Neural cell (in vitro differentiated cells): Measurements from ENCODE around the gene ANGPTL2. TPM values are rescaled to one million over a fixed set of nuclear protein-coding genes. Genes with fewer than 3 reads are reported as not detected.

ENCODE experiments used
- H2AFZ ChIP-seq: fragments of 200-600, 300-800 bp; sonication (generic), shearing (Covaris generic); 2 replicates; pipeline ENCODE4 v1.6.0; 2014; ENCODE audit warnings: low read depth, mild to moderate bottlenecking, antibody characterized with exemption, low read length, moderate library complexity
- H3F3A ChIP-seq: fragments of 200-600 bp; shearing (Covaris generic); 2 replicates; pipeline ENCODE4 v1.6.1; 2016; ENCODE audit warnings: mild to moderate bottlenecking, moderate library complexity, mixed read lengths, antibody characterized with exemption, low read length; ENCODE audit not compliant: insufficient read depth, poor library complexity, severe bottlenecking
- H3K27ac ChIP-seq: fragments of 200-600, 300-800 bp; sonication (generic), shearing (Covaris generic); 2 replicates; pipeline ENCODE4 v1.5.1; 2014; ENCODE audit warnings: mild to moderate bottlenecking, low read length, moderate library complexity
- H3K27me3 ChIP-seq: fragments of 300-800, 200-600 bp; sonication (generic), shearing (Covaris generic); 2 replicates; pipeline ENCODE4 v1.6.0; 2014; ENCODE audit warnings: mild to moderate bottlenecking, low read depth, low read length, moderate library complexity; ENCODE audit not compliant: insufficient read depth
- H3K36me3 ChIP-seq: fragments of 300-800, 200-600 bp; sonication (generic), shearing (Covaris generic); 2 replicates; pipeline ENCODE4 v1.5.1; 2014; ENCODE audit warnings: mild to moderate bottlenecking, antibody characterized with exemption, low read length, moderate library complexity; ENCODE audit not compliant: insufficient read depth
- H3K4me2 ChIP-seq: fragments of 300-800, 200-600 bp; sonication (generic), shearing (Covaris generic); 2 replicates; pipeline ENCODE4 v1.6.0; 2014; ENCODE audit warnings: mild to moderate bottlenecking, low read length
- H3K4me3 ChIP-seq: fragments of 300-800, 200-600 bp; sonication (generic), shearing (Covaris generic); 2 replicates; pipeline ENCODE4 v1.5.1; 2014; ENCODE audit warnings: mild to moderate bottlenecking, low read length, moderate library complexity
- H3K79me2 ChIP-seq: fragments of 200-600 bp; shearing (Covaris generic); replicated peaks from 2 replicates; pipeline ENCODE4 v1.6.0; 2014; ENCODE audit warnings: mild to moderate bottlenecking, low read length, moderate library complexity; ENCODE audit not compliant: insufficient read depth
- H3K9ac ChIP-seq: fragments of 300-800, 200-600 bp; sonication (generic), shearing (Covaris generic); 2 replicates; pipeline ENCODE4 v1.6.1; 2016; ENCODE audit warnings: mild to moderate bottlenecking, low read length, mixed read lengths
- H3K9me2 ChIP-seq: fragments of 200-600 bp; shearing (Covaris generic); 2 replicates; pipeline ENCODE4 v1.6.1; 2016; ENCODE audit warnings: mild to moderate bottlenecking, low read length, mixed read lengths; ENCODE audit not compliant: insufficient read depth
- H3K9me3 ChIP-seq: fragments of 200-600, 300-800 bp; sonication (generic), shearing (Covaris generic); 2 replicates; pipeline ENCODE4 v1.6.1; 2016; ENCODE audit warnings: mild to moderate bottlenecking, mixed run types, low read length, moderate library complexity, mixed read lengths
- H4K20me1 ChIP-seq: fragments of 200-600 bp; shearing (Covaris generic); 2 replicates; pipeline ENCODE4 v1.6.1; 2016; ENCODE audit warnings: mild to moderate bottlenecking, mixed run types; ENCODE audit not compliant: insufficient read depth
- CTCF ChIP-seq: fragments of 450-650 bp; IDR thresholded peaks from 2 replicates; pipeline ENCODE4 v1.5.1; 2014; ENCODE audit warnings: antibody characterized with exemption, mild to moderate bottlenecking, moderate library complexity; ENCODE audit not compliant: poor library complexity, severe bottlenecking
- EP300 ChIP-seq: fragments of 450-650 bp; conservative IDR thresholded peaks from 2 replicates; pipeline ENCODE4 v1.6.1; 2014; ENCODE audit warnings: antibody characterized with exemption, mild to moderate bottlenecking, moderate library complexity; ENCODE audit not compliant: poor library complexity, severe bottlenecking
- EZH2 ChIP-seq: fragments of 200-600, 300-800 bp; shearing (Covaris generic), sonication (generic); IDR thresholded peaks from 2 replicates; pipeline ENCODE4 v1.6.1; 2014; ENCODE audit warnings: antibody characterized with exemption, low read length, borderline replicate concordance, mild to moderate bottlenecking; ENCODE audit not compliant: insufficient read depth, poor library complexity, severe bottlenecking
- MXI1 ChIP-seq: fragments of 450-650 bp; conservative IDR thresholded peaks from 2 replicates; pipeline ENCODE4 v1.6.1; 2014; ENCODE audit warnings: antibody characterized with exemption, mild to moderate bottlenecking; ENCODE audit not compliant: poor library complexity, severe bottlenecking
- POLR2AphosphoS5 ChIP-seq: IDR thresholded peaks from 2 replicates; pipeline ENCODE4 v1.6.1; 2012
- RAD21 ChIP-seq: fragments of 450-650 bp; conservative IDR thresholded peaks from 2 replicates; pipeline ENCODE4 v1.6.1; 2014; ENCODE audit warnings: antibody characterized with exemption, mild to moderate bottlenecking, moderate library complexity
- REST ChIP-seq: IDR thresholded peaks from 2 replicates; pipeline ENCODE4 v1.6.1; 2012; ENCODE audit warnings: borderline replicate concordance
- SMC3 ChIP-seq: fragments of 450-650 bp; conservative IDR thresholded peaks from 2 replicates; pipeline ENCODE4 v1.6.1; 2014; ENCODE audit warnings: antibody characterized with exemption, mild to moderate bottlenecking, moderate library complexity; ENCODE audit not compliant: poor library complexity
- TAF1 ChIP-seq: IDR thresholded peaks from 2 replicates; pipeline ENCODE4 v1.6.1; 2012; ENCODE audit warnings: low read depth
- polyA plus RNA-seq: library from polyadenylated mRNA; depleted of rRNA; stranded (reverse); fragments of >200 nt; gene quantifications from 2 replicates; pipeline ENCODE4 v1.2.3, GENCODE V29; 2014

ANGPTL2 gene
- polyA plus RNA-seq, 1 donor from 2014 or later: not detected

- H3K79me2 ChIP-seq: no peaks in the 10 kb centered on the region
- H3K9ac ChIP-seq: peak overlapping the region; percentile 25
- no peak overlapping the region for H3K27ac ChIP-seq
Measured at GRCh38 chr9:127121628-127122175, 733 bp downstream of the ANGPTL2 start.

GRCh38 chr9:127119320-127119709 is 3.1 kb downstream of the ANGPTL2 start:
- Histone ChIP-seq H3F3A (no peaks in the 10 kb centered on the region), H3K4me3 (no peak overlapping the region), H3K9me3 (no peaks in the 10 kb centered on the region), H3K4me2 (no peak overlapping the region), H3K36me3 (no peaks in the 10 kb centered on the region), H3K9me2 (no peaks in the 10 kb centered on the region), H3K27me3 (peaks cover 4% of the 10 kb centered on the region), H3K9ac (no peak overlapping the region), H2AFZ (no peak overlapping the region), H3K79me2 (no peaks in the 10 kb centered on the region), H3K27ac (no peak overlapping the region), H4K20me1 (no peaks in the 10 kb centered on the region)
- TF ChIP-seq EP300: no peak
- no peak for TF ChIP-seq EZH2
- no peak for TF ChIP-seq TAF1
- no peak for TF ChIP-seq CTCF
- TF ChIP-seq MXI1: no peak
- no peak for TF ChIP-seq RAD21

More at GRCh38 chr9:127121628-127122175, 733 bp downstream of the ANGPTL2 start:
- H4K20me1 ChIP-seq: no peaks in the 10 kb centered on the region
- peaks cover 4% of the 10 kb centered on the region for H3K27me3 ChIP-seq
- H3K4me3 ChIP-seq: peak overlapping the region; percentile 48
- H3K36me3 ChIP-seq: no peaks in the 10 kb centered on the region
- no peaks in the 10 kb centered on the region for H3K9me2 ChIP-seq
- no peaks in the 10 kb centered on the region for H3K9me3 ChIP-seq
- no peak for TF ChIP-seq RAD21
- no peak for TF ChIP-seq REST
- no peak for TF ChIP-seq POLR2AphosphoS5
- TF ChIP-seq EP300: no peak
- TF ChIP-seq CTCF: no peak
- no peak for TF ChIP-seq SMC3
- TF ChIP-seq MXI1: no peak
- TF ChIP-seq EZH2: no peak
- no peak for TF ChIP-seq TAF1
- H3K4me2 ChIP-seq: no peak overlapping the region
- H3F3A ChIP-seq: no peaks in the 10 kb centered on the region
- no peak overlapping the region for H2AFZ ChIP-seq
